Ovary (tissue), 3 donors: ENCODE measurements around the gene MYO1H.

Experiments
- CTCF ChIP-seq, 3 donors: fragments of 450-650 bp in 2 of 3; fragments of 200-600 bp in 1 of 3; IDR thresholded peaks; one replicate each; pipeline versions ENCODE4 v1.5.1 to v1.8.0; 2016 to 2022; ENCODE audit warnings: antibody characterized with exemption in 3 of 3, mild to moderate bottlenecking in 1 of 3
- EP300 ChIP-seq: sonication (generic); formaldehyde crosslinking; IDR thresholded peaks from one replicate; pipeline ENCODE4 v1.6.1; 2017; ENCODE audit warnings: antibody characterized with exemption
- POLR2A ChIP-seq: fragments of 450-650 bp; IDR thresholded peaks from one replicate; pipeline ENCODE4 v1.6.1; 2017; ENCODE audit warnings: antibody characterized with exemption, mild to moderate bottlenecking, moderate library complexity
- donor health status: DM: no; HTN: no; CAD: no.

DNA sequence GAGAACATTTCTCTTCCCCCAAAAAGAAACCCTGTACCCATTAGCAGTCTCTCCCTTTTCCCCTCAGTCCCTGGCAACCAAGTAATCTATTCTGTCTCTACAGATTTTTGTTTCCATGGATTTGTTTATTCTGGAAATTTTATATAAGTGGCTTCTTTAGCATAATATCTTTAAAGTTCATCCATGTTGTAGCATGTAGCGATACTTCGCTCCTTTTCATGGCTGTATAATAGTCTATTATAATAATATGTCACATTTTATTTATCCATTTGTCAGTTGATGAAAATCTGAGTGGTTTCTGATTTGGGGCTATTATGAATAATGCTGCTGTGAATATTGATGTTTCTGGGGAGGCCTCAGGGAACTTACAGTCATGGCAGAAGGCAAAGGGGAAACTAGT, 12.8 kb upstream of the MYO1H start:
- TF ChIP-seq CTCF (IDR thresholded peaks at IDR 0.05), result no peak
- TF ChIP-seq EP300, result no peak
- TF ChIP-seq POLR2A, result no peak
